ENCODE data around the gene ANXA1.
A peak's percentile ranks its signal among the peaks of the same experiment; 100 is the strongest.

The ANXA1 gene

GRCh38 chr9:73138516-73138915 lies 13.1 kb upstream of the ANXA1 start:
- DNase-seq (ENCODE audit: low spot score) = no peak

GRCh38 chr9:73141282-73141681 lies 10.4 kb upstream of the ANXA1 start:
- DNase-seq (ENCODE audit: low spot score) = no peak

GRCh38 chr9:73143711-73144328 lies 7.8 kb upstream of the ANXA1 start:
- peak; percentile 82 for DNase-seq (ENCODE audit: low spot score)

GRCh38 chr9:73146111-73146815 lies 5.4 kb upstream of the ANXA1 start:
- no peak for DNase-seq (ENCODE audit: low spot score)

GRCh38 chr9:73148447-73148937 lies 3.2 kb upstream of the ANXA1 start:
- DNase-seq (ENCODE audit: low spot score) = peak; percentile 31

- peak; percentile 89 for DNase-seq (ENCODE audit: low spot score)
Measured at GRCh38 chr9:73149371-73150067, 2.1 kb upstream of the ANXA1 start.

GRCh38 chr9:73152543-73152844 lies 829 bp downstream of the ANXA1 start:
- peak; percentile 34 for DNase-seq (ENCODE audit: low spot score)

GRCh38 chr9:73152953-73153352 lies 1.3 kb downstream of the ANXA1 start:
- no peak for DNase-seq (ENCODE audit: low spot score)

GRCh38 chr9:73153793-73154227 lies 2.1 kb downstream of the ANXA1 start:
- no peak for DNase-seq (ENCODE audit: low spot score)

GRCh38 chr9:73154271-73154670 lies 2.6 kb downstream of the ANXA1 start:
- DNase-seq (ENCODE audit: low spot score) = no peak

GRCh38 chr9:73154722-73155121 lies 3.1 kb downstream of the ANXA1 start:
- DNase-seq (ENCODE audit: low spot score) = no peak

GRCh38 chr9:73155377-73155776 lies 3.7 kb downstream of the ANXA1 start:
- no peak for DNase-seq (ENCODE audit: low spot score)

- no peak for DNase-seq (ENCODE audit: low spot score)
Measured at GRCh38 chr9:73155968-73156864, 4.6 kb downstream of the ANXA1 start.

- DNase-seq (ENCODE audit: low spot score) = no peak
Measured at GRCh38 chr9:73156865-73157187, 5.2 kb downstream of the ANXA1 start.

GRCh38 chr9:73157811-73158210 lies 6.1 kb downstream of the ANXA1 start:
- no peak for DNase-seq (ENCODE audit: low spot score)

- no peak for DNase-seq (ENCODE audit: low spot score)
Measured at GRCh38 chr9:73158723-73159122, 7.1 kb downstream of the ANXA1 start.

- DNase-seq (ENCODE audit: low spot score) = no peak
Measured at GRCh38 chr9:73160868-73161267, 9.2 kb downstream of the ANXA1 start.

GRCh38 chr9:73162987-73163768 lies 11.5 kb downstream of the ANXA1 start:
- no peak for DNase-seq (ENCODE audit: low spot score)

GRCh38 chr9:73165911-73166310 lies 14.2 kb downstream of the ANXA1 start:
- DNase-seq (ENCODE audit: low spot score) = no peak

GRCh38 chr9:73166468-73166867 lies 14.8 kb downstream of the ANXA1 start:
- DNase-seq (ENCODE audit: low spot score) = no peak

GRCh38 chr9:73167614-73168013 lies 15.9 kb downstream of the ANXA1 start:
- no peak for DNase-seq (ENCODE audit: low spot score)

All from RKO (cell line).